ENCODE results near the gene MYH9. TPM values are rescaled to one million over a fixed set of nuclear protein-coding genes. Genes with fewer than 3 reads are reported as not detected.
"Not testable (repeated sequence)": the region's sequence is repeated elsewhere in the genome, so short reads cannot be mapped to it uniquely, and the experiment has no call there.

The MYH9 gene
- total RNA-seq, 2 donors from 2014 or later, result 294 to 323 TPM

- DNase-seq (no peak), ATAC-seq (no peak)
- intact Hi-C loops (cut with DNase I), result no loop called here
Observed at GRCh38 chr22:36291831-36292740, 95.7 kb downstream of the MYH9 start.

GRCh38 chr22:36290391-36291075, 97.2 kb downstream of the MYH9 start:
- H3K27ac ChIP-seq; H3K4me1 ChIP-seq; H3K4me3 ChIP-seq; H3K9me3 ChIP-seq; DNase-seq; ATAC-seq; intact Hi-C loops (cut with DNase I); H3K27me3 ChIP-seq: not testable (repeated sequence)
- peaks cover 54 to 78% of the 10 kb centered on the region in 2 donors for H3K36me3 ChIP-seq (replicated peaks in 1 of 2; ENCODE audit: insufficient read depth in 1 of 2, low read depth in 2 of 2)
- WGBS, 2 donors, result 96 to 99% methylated on average over 14 to 20 of the region's 40 CpGs

More at GRCh38 chr22:36291831-36292740, 95.7 kb downstream of the MYH9 start:
- no peak overlapping the region for H3K27ac ChIP-seq
- H3K36me3 ChIP-seq (replicated peaks in 1 of 2; ENCODE audit: insufficient read depth in 1 of 2, low read depth in 2 of 2), result peaks cover 59 to 78% of the 10 kb centered on the region in 2 donors
- H3K27me3 ChIP-seq, result no peaks in the 10 kb centered on the region
- no peak overlapping the region for H3K4me3 ChIP-seq
- H3K4me1 ChIP-seq, result no peaks in the 10 kb centered on the region
- no peaks in the 10 kb centered on the region for H3K9me3 ChIP-seq
- TF ChIP-seq CTCF (IDR thresholded peaks at IDR 0.05) (no peak), POLR2A (IDR thresholded peaks at IDR 0.05) (no peak)
- 94 to 95% methylated on average over 21 to 26 of the region's 29 CpGs for WGBS, 2 donors

- intact Hi-C loops (cut with DNase I); H3K27me3 ChIP-seq: not testable (repeated sequence)
- peaks cover 56 to 77% of the 10 kb centered on the region in 2 donors for H3K36me3 ChIP-seq (replicated peaks in 1 of 2; ENCODE audit: insufficient read depth in 1 of 2, low read depth in 2 of 2)
Observed at GRCh38 chr22:36289948-36290371, 97.8 kb downstream of the MYH9 start.

GRCh38 chr22:36289406-36289870, 98.3 kb downstream of the MYH9 start:
- TF ChIP-seq POLR2A (IDR thresholded peaks at IDR 0.05) (no peak), CTCF (IDR thresholded peaks at IDR 0.05) (no peak)
- Histone ChIP-seq H3K27ac (no peak overlapping the region), H3K36me3 (replicated peaks in 1 of 2; ENCODE audit: insufficient read depth in 1 of 2, low read depth in 2 of 2) (peaks cover 56 to 77% of the 10 kb centered on the region in 2 donors), H3K4me3 (no peak overlapping the region), H3K4me1 (no peaks in the 10 kb centered on the region), H3K27me3 (no peaks in the 10 kb centered on the region), H3K9me3 (no peaks in the 10 kb centered on the region)
- intact Hi-C loops (cut with DNase I), result no loop called here
- 83 to 85% methylated on average over 6 to 7 of the region's 7 CpGs for WGBS, 2 donors
- ATAC-seq, result no peak
- DNase-seq, result no peak

More at GRCh38 chr22:36289948-36290371, 97.8 kb downstream of the MYH9 start:
- not testable (repeated sequence) for DNase-seq, H3K4me1 ChIP-seq, ATAC-seq, H3K4me3 ChIP-seq, H3K9me3 ChIP-seq, H3K27ac ChIP-seq
- 77 to 95% methylated on average over 11 of the region's 11 CpGs for WGBS, 2 donors

GRCh38 chr22:36288571-36289405, 99.0 kb downstream of the MYH9 start:
- DNase-seq (no peak), ATAC-seq (no peak)
- Histone ChIP-seq H3K27me3 (no peaks in the 10 kb centered on the region), H3K9me3 (no peaks in the 10 kb centered on the region), H3K4me3 (no peak overlapping the region), H3K36me3 (replicated peaks in 1 of 2; ENCODE audit: insufficient read depth in 1 of 2, low read depth in 2 of 2) (peaks cover 55 to 77% of the 10 kb centered on the region in 2 donors), H3K27ac (no peak overlapping the region), H3K4me1 (no peaks in the 10 kb centered on the region)
- 91 to 95% methylated on average over 30 to 32 of the region's 33 CpGs for WGBS, 2 donors
- intact Hi-C loops (cut with DNase I), result no loop called here
- TF ChIP-seq CTCF (IDR thresholded peaks at IDR 0.05) (no peak), POLR2A (IDR thresholded peaks at IDR 0.05) (no peak)
